ENCODE results near the gene TMEM31. TPM values are rescaled to one million over a fixed set of nuclear protein-coding genes. Genes with fewer than 3 reads are reported as not detected.

Gene TMEM31
- total and polyA plus RNA-seq, 8 donors = not detected

DNA sequence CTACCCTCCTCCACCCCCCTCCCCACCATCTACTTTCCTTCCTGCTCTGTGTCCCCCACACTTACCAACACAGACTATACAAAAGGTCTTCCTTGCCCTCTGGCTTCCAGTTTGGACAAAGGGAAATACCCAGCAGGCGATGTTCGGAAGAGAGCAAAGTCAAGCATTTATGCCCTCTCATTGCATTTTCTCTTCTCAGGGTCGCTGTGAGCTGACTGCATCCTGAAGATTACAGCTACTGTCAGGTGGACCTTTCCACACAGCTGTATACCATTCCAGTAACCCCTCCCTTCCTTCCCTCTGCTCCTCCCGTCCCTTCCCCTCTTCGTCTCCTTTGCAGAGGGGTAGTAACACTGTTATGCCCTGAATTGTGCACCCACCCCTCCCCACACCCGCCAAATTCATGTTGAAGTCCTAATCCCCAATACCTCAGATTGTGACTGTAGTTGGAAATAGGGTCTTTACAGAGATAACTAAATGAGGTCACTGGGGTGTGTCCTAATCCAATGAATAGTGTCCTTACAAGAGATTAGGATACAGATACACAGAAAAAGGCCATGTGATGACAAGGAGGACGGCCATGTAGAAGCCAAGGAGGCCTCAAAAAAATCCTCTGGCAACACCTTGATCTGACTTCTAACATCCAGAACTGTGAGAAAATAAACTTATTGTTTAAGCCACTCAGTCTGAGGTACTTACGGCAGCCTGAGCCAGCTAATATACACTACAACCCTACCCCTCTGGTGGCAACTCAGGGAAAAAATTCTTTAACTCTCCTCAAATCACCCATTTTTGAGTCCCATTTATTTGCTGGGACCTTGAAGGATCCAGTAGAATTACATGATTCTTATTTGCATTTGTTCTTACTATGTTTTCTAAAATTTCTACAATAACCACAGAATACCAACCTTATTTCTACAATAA is 35.9 kb upstream of the TMEM31 start:
- Histone ChIP-seq H3K9me3 (no peaks in the 10 kb centered on the region), H3K36me3 (peaks cover 0 to 54% (median 39%) of the 10 kb centered on the region in 4 donors), H3K27ac (no peak overlapping the region), H3K4me1 (no peaks in the 10 kb centered on the region), H3K4me3 (no peak overlapping the region), H3K27me3 (no peaks in the 10 kb centered on the region)
- intact Hi-C loops (cut with DNase I; ENCODE audit: low total_unique reads) = no loop called here
- TF ChIP-seq POLR2AphosphoS5 (IDR thresholded peaks at IDR 0.05) (no peak), EP300 (IDR thresholded peaks at IDR 0.05) (no peak), POLR2A (IDR thresholded peaks at IDR 0.05) (no peak)
- TF ChIP-seq, protein P1, sequence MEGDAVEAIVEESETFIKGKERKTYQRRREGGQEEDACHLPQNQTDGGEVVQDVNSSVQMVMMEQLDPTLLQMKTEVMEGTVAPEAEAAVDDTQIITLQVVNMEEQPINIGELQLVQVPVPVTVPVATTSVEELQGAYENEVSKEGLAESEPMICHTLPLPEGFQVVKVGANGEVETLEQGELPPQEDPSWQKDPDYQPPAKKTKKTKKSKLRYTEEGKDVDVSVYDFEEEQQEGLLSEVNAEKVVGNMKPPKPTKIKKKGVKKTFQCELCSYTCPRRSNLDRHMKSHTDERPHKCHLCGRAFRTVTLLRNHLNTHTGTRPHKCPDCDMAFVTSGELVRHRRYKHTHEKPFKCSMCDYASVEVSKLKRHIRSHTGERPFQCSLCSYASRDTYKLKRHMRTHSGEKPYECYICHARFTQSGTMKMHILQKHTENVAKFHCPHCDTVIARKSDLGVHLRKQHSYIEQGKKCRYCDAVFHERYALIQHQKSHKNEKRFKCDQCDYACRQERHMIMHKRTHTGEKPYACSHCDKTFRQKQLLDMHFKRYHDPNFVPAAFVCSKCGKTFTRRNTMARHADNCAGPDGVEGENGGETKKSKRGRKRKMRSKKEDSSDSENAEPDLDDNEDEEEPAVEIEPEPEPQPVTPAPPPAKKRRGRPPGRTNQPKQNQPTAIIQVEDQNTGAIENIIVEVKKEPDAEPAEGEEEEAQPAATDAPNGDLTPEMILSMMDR (IDR thresholded peaks at IDR 0.05) = no peak
- WGBS, 5 donors = 71 to 89% (median 80%) methylated on average over 8 of the region's 8 CpGs
- no peak for DNase-seq

DNA sequence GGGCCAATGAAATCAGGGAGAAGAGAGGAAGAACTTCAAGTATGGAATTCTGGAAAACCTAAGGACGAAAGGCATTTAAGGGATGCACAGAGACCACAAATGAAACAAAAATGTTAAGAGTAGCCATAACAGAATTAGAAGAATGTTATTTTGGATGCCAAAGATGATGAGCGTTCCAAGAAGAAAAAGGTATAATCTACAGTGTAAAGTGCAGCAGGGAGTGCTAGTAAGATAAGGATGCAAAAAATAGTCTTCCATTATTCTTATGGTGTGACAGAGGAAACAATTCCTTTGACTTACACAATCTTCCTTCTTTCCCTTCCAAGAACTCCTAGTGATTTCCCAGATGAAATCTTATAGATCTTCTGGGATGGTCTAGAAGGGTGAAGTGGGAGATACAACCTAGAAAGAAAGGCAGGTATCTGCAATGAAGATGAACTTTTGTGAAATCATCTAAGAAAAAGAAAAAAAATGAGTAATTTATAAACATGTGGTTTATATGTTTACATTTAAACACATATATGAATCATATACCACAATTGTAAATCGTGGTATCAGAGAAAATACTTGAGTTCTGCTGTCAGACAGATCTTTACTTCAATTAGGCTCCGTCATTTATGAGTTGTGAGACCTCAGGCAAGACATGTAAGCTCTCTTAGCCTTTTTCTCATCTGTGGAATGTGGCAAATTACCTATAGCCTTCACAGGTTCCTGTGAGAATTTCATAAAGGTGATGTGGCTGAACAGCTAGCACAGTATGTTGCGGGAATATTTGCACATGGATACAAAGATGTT is 32.3 kb upstream of the TMEM31 start:
- no peak overlapping the region for H3K27ac ChIP-seq
- no peaks in the 10 kb centered on the region for H3K9me3 ChIP-seq
- no peak for TF ChIP-seq POLR2AphosphoS5 (IDR thresholded peaks at IDR 0.05)
- no peak for TF ChIP-seq POLR2A (IDR thresholded peaks at IDR 0.05)
- TF ChIP-seq EP300 (IDR thresholded peaks at IDR 0.05) = no peak
- TF ChIP-seq, protein P1 (IDR thresholded peaks at IDR 0.05) = no peak
- H3K27me3 ChIP-seq = no peaks in the 10 kb centered on the region
- intact Hi-C loops (cut with DNase I; ENCODE audit: low total_unique reads) = no loop called here
- peaks cover 0 to 24% (median 8%) of the 10 kb centered on the region in 4 donors for H3K4me1 ChIP-seq
- DNase-seq = no peak
- H3K4me3 ChIP-seq = no peak overlapping the region
- peaks cover 0 to 77% (median 47%) of the 10 kb centered on the region in 4 donors for H3K36me3 ChIP-seq
- 71 to 89% (median 79%) methylated on average over 5 of the region's 5 CpGs for WGBS, 5 donors

DNA sequence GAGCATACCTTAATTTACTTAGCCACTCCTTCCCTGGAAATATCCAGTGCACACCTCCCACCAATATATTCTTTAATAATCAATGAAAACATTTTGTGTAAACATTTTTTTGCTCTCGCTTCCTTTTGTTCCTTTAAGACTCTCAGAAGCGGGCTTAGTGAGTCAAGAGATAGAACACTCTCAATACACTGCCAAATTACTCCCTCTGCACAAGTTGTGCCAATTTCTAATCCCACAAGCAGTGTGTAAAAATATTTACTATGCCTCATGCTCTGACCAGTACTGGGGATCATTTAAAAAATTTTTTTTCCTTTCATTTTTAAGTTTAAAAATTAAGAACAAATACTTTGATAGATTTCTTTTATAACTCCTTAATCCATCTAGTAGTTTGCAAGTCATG is 29.3 kb upstream of the TMEM31 start:
- intact Hi-C loops (cut with DNase I; ENCODE audit: low total_unique reads) = no loop called here
- TF ChIP-seq POLR2AphosphoS5 (IDR thresholded peaks at IDR 0.05) (no peak), POLR2A (IDR thresholded peaks at IDR 0.05) (no peak), EP300 (IDR thresholded peaks at IDR 0.05) (no peak)
- TF ChIP-seq, protein P1 (IDR thresholded peaks at IDR 0.05) = no peak
- Histone ChIP-seq H3K4me3 (no peak overlapping the region), H3K27me3 (no peaks in the 10 kb centered on the region), H3K36me3 (peaks cover 0 to 68% (median 49%) of the 10 kb centered on the region in 4 donors), H3K4me1 (peaks cover 0 to 42% (median 16%) of the 10 kb centered on the region in 4 donors), H3K27ac (no peak overlapping the region), H3K9me3 (no peaks in the 10 kb centered on the region)
- no peak for DNase-seq
- 30 to 51% (median 35%) methylated on average over 2 of the region's 2 CpGs for WGBS, 5 donors

DNA sequence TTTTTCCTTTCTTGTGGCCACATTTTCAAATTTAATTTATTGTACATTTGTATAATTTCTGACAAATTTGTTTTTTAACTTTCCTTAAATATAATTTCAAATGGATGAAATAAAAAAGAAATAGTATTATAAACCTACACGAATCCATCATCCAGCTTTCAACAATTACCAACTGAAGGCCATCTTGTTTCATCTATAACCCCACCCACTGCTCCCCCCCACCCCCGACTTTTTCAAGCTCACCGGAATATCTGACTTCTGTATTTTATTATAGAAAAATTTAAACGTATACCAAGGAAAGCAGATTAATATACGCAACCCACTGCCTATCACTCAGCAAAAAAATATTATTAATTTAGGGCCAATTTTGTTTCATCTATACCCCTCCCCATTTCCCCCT is 25.3 kb upstream of the TMEM31 start:
- H3K9me3 ChIP-seq = no peaks in the 10 kb centered on the region
- TF ChIP-seq POLR2AphosphoS5 (IDR thresholded peaks at IDR 0.05) (no peak), EP300 (IDR thresholded peaks at IDR 0.05) (no peak), POLR2A (IDR thresholded peaks at IDR 0.05) (no peak)
- TF ChIP-seq, protein P1 (IDR thresholded peaks at IDR 0.05) = no peak
- peak in 1 of 2 donors; percentile 48 for DNase-seq
- peaks cover 0 to 30% (median 21%) of the 10 kb centered on the region in 4 donors for H3K36me3 ChIP-seq
- peak overlapping the region; percentile 44 to 54 (median 47) for H3K4me3 ChIP-seq
- H3K27me3 ChIP-seq = no peaks in the 10 kb centered on the region
- peak overlapping the region in 4 of 5 donors; percentile 89 to 96 (median 94) for H3K27ac ChIP-seq
- H3K4me1 ChIP-seq = peaks cover 0 to 42% (median 15%) of the 10 kb centered on the region in 4 donors
- intact Hi-C loops (cut with DNase I; ENCODE audit: low total_unique reads) = no loop called here
- 6 to 45% (median 8%) methylated on average over 5 of the region's 5 CpGs for WGBS, 5 donors

Data from stomach (tissue), 9 donors.